Measurements from ENCODE around the gene ST3GAL3. TPM values are rescaled to one million over a fixed set of nuclear protein-coding genes. Genes with fewer than 3 reads are reported as not detected.
A peak's percentile ranks its signal among the peaks of the same experiment; 100 is the strongest.

The ST3GAL3 gene
- total RNA-seq, 1 experiment from 2014 or later = 8.3 TPM

DNA sequence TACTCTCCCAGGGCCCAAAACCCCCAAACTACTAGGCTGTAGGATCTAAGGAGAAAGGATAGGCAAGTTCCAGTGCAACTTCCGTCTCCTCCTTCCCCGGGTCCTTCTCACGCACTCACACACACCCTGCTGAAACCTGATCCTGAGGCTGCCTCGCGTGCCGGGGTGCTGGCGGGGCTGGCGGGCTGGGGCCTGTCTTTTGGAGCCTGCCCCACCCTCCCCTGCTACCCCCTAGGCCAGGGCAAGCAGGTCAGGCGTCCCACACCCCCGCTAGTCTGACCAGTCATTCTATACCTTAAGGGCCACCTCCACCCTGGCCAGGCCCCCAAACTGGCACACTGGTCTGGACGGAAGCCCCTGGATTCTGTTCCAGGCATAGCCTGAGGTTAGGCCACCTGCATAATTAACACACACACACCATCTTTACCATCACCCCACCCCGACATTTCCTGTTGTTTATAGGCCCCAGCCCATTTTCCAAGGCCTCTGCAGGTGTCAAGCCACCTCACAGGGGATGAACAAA, 178.0 kb downstream of the ST3GAL3 start:
- Histone ChIP-seq H3K23me2 (ENCODE audit: insufficient read length, low read depth, low read length, poor library complexity, severe bottlenecking) (no peaks in the 10 kb centered on the region), H3K27me3 (ENCODE audit: insufficient read depth, low read length) (no peaks in the 10 kb centered on the region), H2BK15ac (ENCODE audit: low read depth, low read length) (no peak overlapping the region), H2BK120ac (ENCODE audit: low read depth, low read length, poor library complexity, severe bottlenecking) (no peak overlapping the region), H4K91ac (ENCODE audit: insufficient read length, low read depth, low read length) (no peak overlapping the region), H3K14ac (ENCODE audit: insufficient read depth, low read length) (no peak overlapping the region), H2AFZ (ENCODE audit: low read length) (no peak overlapping the region), H4K5ac (ENCODE audit: insufficient read length, low read depth, low read length) (no peak overlapping the region), H3T11ph (ENCODE audit: low read length) (no peak overlapping the region), H2AK5ac (ENCODE audit: insufficient read length, low read length) (no peak overlapping the region), H3K79me1 (ENCODE audit: insufficient read depth, low read depth, low read length, poor library complexity, severe bottlenecking) (no peaks in the 10 kb centered on the region), H3K4ac (ENCODE audit: low read depth, low read length) (no peak overlapping the region), H2BK5ac (ENCODE audit: insufficient read length, low read length) (no peak overlapping the region), H3K27ac (ENCODE audit: insufficient read length, low read depth, low read length) (no peak overlapping the region), H2BK12ac (ENCODE audit: insufficient read length, low read depth, low read length) (no peak overlapping the region), H3K56ac (ENCODE audit: insufficient read length, low read depth, low read length) (no peak overlapping the region), H3K9me3 (ENCODE audit: control insufficient read depth, low read depth, low read length) (no peaks in the 10 kb centered on the region), H3K4me1 (ENCODE audit: insufficient read depth, low read length) (peaks cover 12% of the 10 kb centered on the region; the same call in 1 of the 2 replicates), H3K4me2 (ENCODE audit: insufficient read depth, insufficient read length, low read length) (no peak overlapping the region), H3K9ac (ENCODE audit: extremely low read depth, insufficient read length, low read length) (no peak overlapping the region), H3K79me2 (ENCODE audit: insufficient read depth, low read length) (no peaks in the 10 kb centered on the region), H2BK20ac (ENCODE audit: low read depth, low read length, poor library complexity, severe bottlenecking) (no peak overlapping the region), H4K8ac (replicated peaks; ENCODE audit: insufficient read length, low read depth, low read length) (no peak overlapping the region), H4K20me1 (ENCODE audit: control insufficient read depth, insufficient read depth, insufficient read length) (no peaks in the 10 kb centered on the region), H3K18ac (ENCODE audit: insufficient read length, low read depth, low read length) (no peak overlapping the region), H3K23ac (ENCODE audit: insufficient read length, low read depth, low read length) (no peak overlapping the region)
- DNase-seq = peak; percentile 85
- no CpG with 5 or more reads among the region's 12 CpGs for WGBS (ENCODE audit: extremely low coverage, insufficient read length, low lambda C conversion rate)
- Mint-ChIP-seq H3K4me3 (peak overlapping the region in 1 of 2 experiments; percentile 52; a peak in 2 of 5 replicates), H3K27me3 (ENCODE audit: low read depth) (no peaks in the 10 kb centered on the region), H3K9me3 (no peaks in the 10 kb centered on the region; a peak in 1 of 5 replicates), H3K36me3 (ENCODE audit: insufficient read depth in 1 of 3, low read depth in 3 of 3) (no peaks in the 10 kb centered on the region), H3K27ac (peak overlapping the region; percentile 14 to 96 (median 63); a peak in 6 of 7 replicates), H3K4me1 (peaks cover 29 to 33% of the 10 kb centered on the region in 2 experiments)
- TF ChIP-seq, protein P1, sequence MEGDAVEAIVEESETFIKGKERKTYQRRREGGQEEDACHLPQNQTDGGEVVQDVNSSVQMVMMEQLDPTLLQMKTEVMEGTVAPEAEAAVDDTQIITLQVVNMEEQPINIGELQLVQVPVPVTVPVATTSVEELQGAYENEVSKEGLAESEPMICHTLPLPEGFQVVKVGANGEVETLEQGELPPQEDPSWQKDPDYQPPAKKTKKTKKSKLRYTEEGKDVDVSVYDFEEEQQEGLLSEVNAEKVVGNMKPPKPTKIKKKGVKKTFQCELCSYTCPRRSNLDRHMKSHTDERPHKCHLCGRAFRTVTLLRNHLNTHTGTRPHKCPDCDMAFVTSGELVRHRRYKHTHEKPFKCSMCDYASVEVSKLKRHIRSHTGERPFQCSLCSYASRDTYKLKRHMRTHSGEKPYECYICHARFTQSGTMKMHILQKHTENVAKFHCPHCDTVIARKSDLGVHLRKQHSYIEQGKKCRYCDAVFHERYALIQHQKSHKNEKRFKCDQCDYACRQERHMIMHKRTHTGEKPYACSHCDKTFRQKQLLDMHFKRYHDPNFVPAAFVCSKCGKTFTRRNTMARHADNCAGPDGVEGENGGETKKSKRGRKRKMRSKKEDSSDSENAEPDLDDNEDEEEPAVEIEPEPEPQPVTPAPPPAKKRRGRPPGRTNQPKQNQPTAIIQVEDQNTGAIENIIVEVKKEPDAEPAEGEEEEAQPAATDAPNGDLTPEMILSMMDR (conservative IDR thresholded peaks at IDR 0.05) = no peak
